22Rv1 (cell line): ENCODE data around the gene KRT75.

Experiments used
- H3K27ac ChIP-seq: fragments of 450-650 bp; 2 replicates; pipeline ENCODE4 v1.5.1; 2017
- ZFX ChIP-seq: fragments of 450-650 bp; IDR thresholded peaks from 2 replicates; pipeline ENCODE4 v1.6.1; 2017; ENCODE audit warnings: antibody characterized with exemption, borderline replicate concordance
- TF ChIP-seq, protein P1 (sequence below): fragments of 450-650 bp; IDR thresholded peaks from 2 replicates; pipeline ENCODE4 v1.5.1; 2017; ENCODE audit warnings: mild to moderate bottlenecking

The KRT75 gene

DNA sequence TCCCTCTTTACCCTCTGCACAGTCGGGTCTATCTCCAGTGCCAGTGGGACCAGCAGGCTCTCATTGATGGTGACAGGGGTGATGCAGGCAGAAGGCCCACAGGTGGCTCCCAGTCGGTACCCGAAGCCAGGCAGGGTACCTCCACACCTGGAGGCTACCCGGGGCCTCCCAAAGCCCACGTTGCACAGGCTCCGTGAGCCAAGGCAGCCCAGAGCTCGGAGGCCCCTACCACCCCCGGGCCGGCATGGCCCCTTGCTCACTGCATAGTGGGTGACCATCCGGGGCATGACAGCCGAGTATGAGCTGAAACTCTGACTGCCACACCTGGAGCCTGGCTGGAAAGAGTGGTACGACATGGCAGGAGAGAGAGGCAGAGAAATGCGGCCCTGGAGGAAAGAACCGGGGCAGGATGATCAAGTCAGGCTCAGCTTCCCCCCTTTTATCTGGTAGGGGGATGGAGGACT is 28.2 kb downstream of the KRT75 start, which contains the start of gene KRT82:
Gene KRT82 (minus strand): TSS at position 414 of the 464 bp plus-strand sequence. CDS start 58 bp downstream, at position 356.
- H3K27ac ChIP-seq: no peak within 1 kb of the TSS
- no peak for TF ChIP-seq ZFX
- TF ChIP-seq, protein P1, sequence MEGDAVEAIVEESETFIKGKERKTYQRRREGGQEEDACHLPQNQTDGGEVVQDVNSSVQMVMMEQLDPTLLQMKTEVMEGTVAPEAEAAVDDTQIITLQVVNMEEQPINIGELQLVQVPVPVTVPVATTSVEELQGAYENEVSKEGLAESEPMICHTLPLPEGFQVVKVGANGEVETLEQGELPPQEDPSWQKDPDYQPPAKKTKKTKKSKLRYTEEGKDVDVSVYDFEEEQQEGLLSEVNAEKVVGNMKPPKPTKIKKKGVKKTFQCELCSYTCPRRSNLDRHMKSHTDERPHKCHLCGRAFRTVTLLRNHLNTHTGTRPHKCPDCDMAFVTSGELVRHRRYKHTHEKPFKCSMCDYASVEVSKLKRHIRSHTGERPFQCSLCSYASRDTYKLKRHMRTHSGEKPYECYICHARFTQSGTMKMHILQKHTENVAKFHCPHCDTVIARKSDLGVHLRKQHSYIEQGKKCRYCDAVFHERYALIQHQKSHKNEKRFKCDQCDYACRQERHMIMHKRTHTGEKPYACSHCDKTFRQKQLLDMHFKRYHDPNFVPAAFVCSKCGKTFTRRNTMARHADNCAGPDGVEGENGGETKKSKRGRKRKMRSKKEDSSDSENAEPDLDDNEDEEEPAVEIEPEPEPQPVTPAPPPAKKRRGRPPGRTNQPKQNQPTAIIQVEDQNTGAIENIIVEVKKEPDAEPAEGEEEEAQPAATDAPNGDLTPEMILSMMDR: no peak

DNA sequence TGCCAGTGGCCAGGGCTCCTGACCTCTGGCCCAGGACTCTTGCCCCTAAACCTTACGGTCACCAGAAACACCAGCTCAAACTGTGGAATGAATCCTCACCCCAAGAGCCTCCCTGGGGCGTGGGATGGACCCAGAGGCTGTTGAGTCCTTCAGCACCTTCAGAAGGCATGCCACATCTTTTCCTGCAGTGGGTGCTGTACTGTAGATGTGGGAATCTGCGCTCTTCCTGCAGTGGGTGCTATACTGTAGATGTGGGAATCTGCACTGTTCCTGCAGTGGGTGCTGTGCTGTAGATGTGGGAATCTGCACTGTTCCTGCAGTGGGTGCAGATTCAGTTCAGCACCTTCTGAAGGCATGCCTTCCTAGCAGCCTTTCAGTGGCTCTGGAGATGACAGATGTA is 29.2 kb downstream of the KRT75 start:
- TF ChIP-seq ZFX: no peak
- TF ChIP-seq, protein P1: no peak
- no peak overlapping the region for H3K27ac ChIP-seq

DNA sequence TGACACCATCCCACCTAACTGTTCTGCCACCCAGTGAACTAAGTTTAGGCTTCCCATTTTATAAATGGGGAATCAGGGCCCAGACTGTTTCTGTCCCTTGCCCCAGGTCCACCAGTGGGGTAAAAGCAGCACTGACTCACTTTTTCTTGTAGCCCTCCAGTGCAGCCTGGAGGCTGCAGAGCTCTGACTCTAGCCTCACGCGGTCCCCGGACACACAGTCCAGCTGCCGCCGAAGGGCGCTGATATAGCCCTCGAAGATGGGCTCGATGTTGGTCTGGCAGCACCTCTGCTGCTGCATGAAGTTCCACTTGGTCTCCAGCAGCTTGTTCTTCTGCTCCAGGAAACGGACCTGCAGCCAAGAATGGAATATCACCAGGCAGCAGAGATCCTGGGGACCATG is 30.6 kb downstream of the KRT75 start:
- no peak overlapping the region for H3K27ac ChIP-seq
- TF ChIP-seq, protein P1: no peak
- no peak for TF ChIP-seq ZFX

DNA sequence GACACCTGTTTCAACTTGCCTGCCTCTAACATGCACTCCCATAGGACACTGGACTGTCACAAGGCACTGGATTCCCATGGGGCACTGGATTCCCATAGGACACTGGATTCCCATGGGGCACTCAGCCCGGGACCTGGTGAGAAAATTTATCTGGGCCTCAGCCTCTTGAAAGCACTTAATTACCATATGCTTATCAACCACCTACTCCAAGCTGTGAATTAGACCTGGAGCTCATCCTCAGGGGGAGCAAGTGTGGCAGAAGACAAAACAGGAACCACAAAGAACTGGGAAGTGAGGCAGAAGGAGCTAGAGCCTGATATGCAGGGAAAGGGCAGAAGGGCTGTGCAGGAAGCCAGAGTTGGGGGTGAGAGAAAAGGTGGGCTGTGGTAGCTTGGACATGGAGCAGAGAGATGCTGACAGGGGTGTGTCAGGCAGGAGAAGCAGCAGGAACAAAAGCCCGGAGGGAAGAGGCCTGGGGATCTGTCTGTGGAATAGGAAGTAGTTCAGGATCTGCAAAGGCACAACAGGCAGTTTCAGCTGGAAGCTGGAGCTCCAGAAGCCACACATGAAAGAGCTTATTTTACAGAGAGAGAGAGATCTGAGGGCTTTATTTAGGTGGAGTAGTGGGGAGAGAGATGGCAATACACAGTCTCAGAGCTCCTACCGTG is 31.2 kb downstream of the KRT75 start:
- H3K27ac ChIP-seq: no peak overlapping the region
- TF ChIP-seq, protein P1: no peak
- no peak for TF ChIP-seq ZFX

DNA sequence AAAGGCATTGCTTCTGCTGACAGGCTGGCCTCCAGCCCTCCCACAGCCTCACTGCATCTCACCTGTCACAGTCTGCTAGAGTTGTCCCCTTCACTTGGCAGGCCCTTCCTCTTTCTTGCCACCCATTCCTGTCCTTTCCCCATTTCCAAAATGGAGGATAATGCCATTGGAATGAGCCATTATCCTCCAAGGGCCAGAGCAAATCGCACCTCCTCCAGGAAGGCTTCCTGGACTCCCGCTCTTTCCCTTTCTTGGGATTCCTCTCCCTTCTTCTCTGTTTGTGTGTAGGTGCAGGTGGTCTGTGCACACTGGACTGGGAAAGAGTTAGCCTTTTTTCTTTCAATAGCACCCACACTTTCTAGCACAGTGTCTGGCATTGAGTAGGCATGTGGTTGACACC is 31.8 kb downstream of the KRT75 start:
- no peak overlapping the region for H3K27ac ChIP-seq

DNA sequence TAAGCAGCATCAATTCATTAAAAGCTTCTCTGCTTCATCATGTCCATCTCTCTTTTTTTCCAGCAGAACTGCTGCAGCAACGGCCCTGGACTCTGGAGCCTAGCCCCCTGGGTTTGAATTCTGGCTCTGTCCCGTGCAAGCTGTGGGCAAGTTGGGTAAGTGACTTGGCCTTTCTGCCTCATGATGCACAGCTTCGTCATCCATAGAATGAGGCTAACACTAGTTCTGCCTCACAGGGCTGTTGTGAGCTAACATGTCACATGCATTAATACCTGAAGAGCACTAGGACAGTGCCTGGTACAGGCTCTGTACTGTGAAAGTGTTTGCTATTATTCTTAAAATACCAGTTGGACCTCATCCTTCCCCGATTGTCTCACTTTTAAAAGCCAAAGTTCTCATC is 32.2 kb downstream of the KRT75 start:
- H3K27ac ChIP-seq: no peak overlapping the region
- TF ChIP-seq, protein P1: no peak
- TF ChIP-seq ZFX: no peak

More for the DNA sequence above, 31.8 kb downstream of the KRT75 start:
- TF ChIP-seq, protein P1: no peak
- no peak for TF ChIP-seq ZFX

DNA sequence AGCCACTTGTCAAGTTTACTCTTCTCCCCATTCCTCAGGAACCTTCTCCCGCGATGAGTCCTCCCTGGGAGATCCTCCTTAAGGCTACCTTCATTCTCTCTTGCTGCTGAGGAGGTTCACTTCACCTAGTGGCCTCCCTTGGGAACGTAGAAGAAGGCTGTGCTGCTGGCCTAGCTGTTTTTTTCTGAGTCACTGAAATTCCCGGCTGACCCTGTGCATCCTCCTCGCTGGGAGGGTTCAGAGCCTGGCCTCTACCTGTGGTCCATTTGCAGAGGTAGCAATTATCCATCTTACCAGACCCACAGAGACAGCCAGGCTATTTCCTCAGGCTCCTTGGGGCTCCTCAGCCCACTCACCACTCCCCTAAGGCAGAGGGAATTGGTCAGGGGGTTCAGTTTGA is 32.6 kb downstream of the KRT75 start:
- no peak overlapping the region for H3K27ac ChIP-seq
- TF ChIP-seq, protein P1: no peak
- TF ChIP-seq ZFX: no peak
